ENCODE data around the gene ZNF205.
A peak's percentile ranks its signal among the peaks of the same experiment; 100 is the strongest.

Gene ZNF205

GRCh38 chr16:3101841-3102470 is 10.4 kb upstream of the ZNF205 start:
- Histone ChIP-seq H3K27ac (ENCODE audit: low read depth, low read length, poor library complexity, severe bottlenecking) (peak overlapping the region; percentile 58), H3K4me2 (ENCODE audit: low read length) (peak overlapping the region; percentile 47)

GRCh38 chr16:3106205-3106928 is 6.0 kb upstream of the ZNF205 start:
- Histone ChIP-seq H3K79me2 (ENCODE audit: insufficient read depth, low read length) (no peaks in the 10 kb centered on the region), H3K4me2 (ENCODE audit: low read length) (peak overlapping the region; percentile 99), H3K9ac (ENCODE audit: low read length) (peak overlapping the region; percentile 85), H3K9me2 (ENCODE audit: low read depth, low read length) (no peaks in the 10 kb centered on the region), H2AFZ (ENCODE audit: low read length) (peak overlapping the region; percentile 73), H3F3A (ENCODE audit: insufficient read depth, low read length) (peaks cover 6% of the 10 kb centered on the region; the same call in 1 of the 2 replicates), H3K27ac (ENCODE audit: low read depth, low read length, poor library complexity, severe bottlenecking) (peak overlapping the region; percentile 15), H3K27me3 (ENCODE audit: insufficient read depth, low read length) (peaks cover 6% of the 10 kb centered on the region; the same call in 1 of the 2 replicates), H3K9me3 (ENCODE audit: low read length) (no peaks in the 10 kb centered on the region), H3K4me3 (ENCODE audit: low read depth, low read length, poor library complexity, severe bottlenecking) (peak overlapping the region; percentile 83), H3K4me1 (ENCODE audit: insufficient read depth, low read length, severe bottlenecking) (peaks cover 30% of the 10 kb centered on the region), H3K36me3 (ENCODE audit: insufficient read depth, low read length) (no peaks in the 10 kb centered on the region), H4K20me1 (ENCODE audit: insufficient read depth, low read length) (no peaks in the 10 kb centered on the region)
- TF ChIP-seq CTCF (IDR thresholded peaks at IDR 0.05; ENCODE audit: low read length) (no peak), EZH2 (IDR thresholded peaks at IDR 0.05; ENCODE audit: borderline replicate concordance, low read length) (no peak)

More at GRCh38 chr16:3101841-3102470, 10.4 kb upstream of the ZNF205 start:
- H2AFZ ChIP-seq (ENCODE audit: low read length), result peak overlapping the region; percentile 44
- no peaks in the 10 kb centered on the region for H3K9me2 ChIP-seq (ENCODE audit: low read depth, low read length)
- no peak for TF ChIP-seq CTCF (IDR thresholded peaks at IDR 0.05; ENCODE audit: low read length)
- no peak for TF ChIP-seq EZH2 (IDR thresholded peaks at IDR 0.05; ENCODE audit: borderline replicate concordance, low read length)
- H3K27me3 ChIP-seq (ENCODE audit: insufficient read depth, low read length), result no peaks in the 10 kb centered on the region
- H3K79me2 ChIP-seq (ENCODE audit: insufficient read depth, low read length), result no peaks in the 10 kb centered on the region
- no peaks in the 10 kb centered on the region for H3K9me3 ChIP-seq (ENCODE audit: low read length)
- H4K20me1 ChIP-seq (ENCODE audit: insufficient read depth, low read length), result no peaks in the 10 kb centered on the region
- H3F3A ChIP-seq (ENCODE audit: insufficient read depth, low read length), result peaks cover 6% of the 10 kb centered on the region; the same call in 1 of the 2 replicates
- peaks cover 37% of the 10 kb centered on the region for H3K4me1 ChIP-seq (ENCODE audit: insufficient read depth, low read length, severe bottlenecking)
- H3K4me3 ChIP-seq (ENCODE audit: low read depth, low read length, poor library complexity, severe bottlenecking), result no peak overlapping the region
- no peaks in the 10 kb centered on the region for H3K36me3 ChIP-seq (ENCODE audit: insufficient read depth, low read length)
- no peak overlapping the region for H3K9ac ChIP-seq (ENCODE audit: low read length)

GRCh38 chr16:3112881-3113574 is 642 bp downstream of the ZNF205 start:
- Histone ChIP-seq H3K27ac (ENCODE audit: low read depth, low read length, poor library complexity, severe bottlenecking) (no peak overlapping the region), H3K4me3 (ENCODE audit: low read depth, low read length, poor library complexity, severe bottlenecking) (no peak overlapping the region), H2AFZ (ENCODE audit: low read length) (no peak overlapping the region), H3K4me1 (ENCODE audit: insufficient read depth, low read length, severe bottlenecking) (no peaks in the 10 kb centered on the region), H3F3A (ENCODE audit: insufficient read depth, low read length) (no peaks in the 10 kb centered on the region), H3K9ac (ENCODE audit: low read length) (no peak overlapping the region), H3K9me2 (ENCODE audit: low read depth, low read length) (no peaks in the 10 kb centered on the region), H3K36me3 (ENCODE audit: insufficient read depth, low read length) (no peaks in the 10 kb centered on the region), H3K4me2 (ENCODE audit: low read length) (no peak overlapping the region), H4K20me1 (ENCODE audit: insufficient read depth, low read length) (no peaks in the 10 kb centered on the region), H3K9me3 (ENCODE audit: low read length) (no peaks in the 10 kb centered on the region), H3K79me2 (ENCODE audit: insufficient read depth, low read length) (no peaks in the 10 kb centered on the region), H3K27me3 (ENCODE audit: insufficient read depth, low read length) (peaks cover 24% of the 10 kb centered on the region)
- TF ChIP-seq EZH2 (IDR thresholded peaks at IDR 0.05; ENCODE audit: borderline replicate concordance, low read length) (no peak), CTCF (IDR thresholded peaks at IDR 0.05; ENCODE audit: low read length) (no peak)
